ENCODE data around the gene NF1. TPM values are rescaled to one million over a fixed set of nuclear protein-coding genes. Genes with fewer than 3 reads are reported as not detected.
"Not testable (repeated sequence)": the region's sequence is repeated elsewhere in the genome, so short reads cannot be mapped to it uniquely, and the experiment has no call there.

The NF1 gene
- total RNA-seq, 1 donor from 2014 or later = 38.9 TPM

DNA sequence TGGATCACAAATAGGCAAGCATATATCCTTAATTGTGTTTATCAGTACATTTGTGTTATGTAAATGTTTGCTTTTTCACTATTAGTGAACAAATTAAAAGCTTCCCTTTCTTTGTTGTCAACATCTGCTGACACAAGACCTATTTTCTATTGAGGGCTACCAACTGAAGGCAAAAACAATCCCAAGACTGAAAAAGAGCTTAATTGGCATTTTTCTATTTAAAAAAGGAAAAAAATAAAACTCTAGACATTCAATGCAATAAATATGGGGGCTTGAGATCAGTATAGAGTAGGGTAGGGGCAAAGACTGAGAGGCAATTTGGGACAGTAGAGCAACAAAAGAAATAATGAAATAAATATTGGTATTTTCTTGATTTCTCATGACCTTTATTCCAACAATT, 178.0 kb downstream of the NF1 start:
- intact Hi-C loops (cut with DNase I) = no loop called here
- ATAC-seq (ENCODE audit: poor library complexity) (no peak), DNase-seq (no peak)

GRCh38 chr17:31273516-31273915, 178.7 kb downstream of the NF1 start:
- ATAC-seq (ENCODE audit: poor library complexity) (no peak), DNase-seq (no peak)
- intact Hi-C loops (cut with DNase I) = no loop called here

GRCh38 chr17:31274252-31274651, 179.5 kb downstream of the NF1 start:
- intact Hi-C loops (cut with DNase I) = no loop called here
- ATAC-seq (ENCODE audit: poor library complexity) (peak; percentile 86), DNase-seq (no peak)

- intact Hi-C loops (cut with DNase I) = no loop called here
- no peak for ATAC-seq (ENCODE audit: poor library complexity)
- DNase-seq = no peak
These were observed 180.3 kb downstream of the NF1 start for GRCh38 chr17:31275116-31275515.

GRCh38 chr17:31279401-31279800, 184.6 kb downstream of the NF1 start:
- intact Hi-C loops (cut with DNase I) = no loop called here
- ATAC-seq (ENCODE audit: poor library complexity) = no peak
- no peak for DNase-seq

- intact Hi-C loops (cut with DNase I) = no loop called here
- ATAC-seq (ENCODE audit: poor library complexity) = no peak
- no peak for DNase-seq
These were observed 186.3 kb downstream of the NF1 start for GRCh38 chr17:31281061-31281460.

DNA sequence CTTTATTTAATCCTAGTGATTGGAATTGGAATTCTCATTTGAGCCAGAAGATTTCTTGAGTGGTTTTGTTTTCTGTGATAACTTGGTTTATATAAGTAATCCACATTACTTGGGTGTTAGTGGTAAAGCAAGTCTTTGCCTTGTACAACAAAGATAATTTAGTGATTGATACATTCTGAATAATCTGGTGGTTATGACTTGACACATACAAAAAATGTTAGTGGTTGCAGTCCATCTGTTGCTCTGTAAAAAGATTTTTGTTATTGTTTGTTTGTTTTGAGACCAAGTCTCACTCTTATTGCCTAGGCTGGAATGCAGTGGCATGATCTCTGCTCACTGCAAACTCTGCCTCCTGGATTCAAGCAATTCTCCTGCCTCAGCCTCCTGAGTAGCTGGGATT, 189.1 kb downstream of the NF1 start:
- ATAC-seq (ENCODE audit: poor library complexity) (no peak), DNase-seq (no peak)
- intact Hi-C loops (cut with DNase I) = no loop called here

DNA sequence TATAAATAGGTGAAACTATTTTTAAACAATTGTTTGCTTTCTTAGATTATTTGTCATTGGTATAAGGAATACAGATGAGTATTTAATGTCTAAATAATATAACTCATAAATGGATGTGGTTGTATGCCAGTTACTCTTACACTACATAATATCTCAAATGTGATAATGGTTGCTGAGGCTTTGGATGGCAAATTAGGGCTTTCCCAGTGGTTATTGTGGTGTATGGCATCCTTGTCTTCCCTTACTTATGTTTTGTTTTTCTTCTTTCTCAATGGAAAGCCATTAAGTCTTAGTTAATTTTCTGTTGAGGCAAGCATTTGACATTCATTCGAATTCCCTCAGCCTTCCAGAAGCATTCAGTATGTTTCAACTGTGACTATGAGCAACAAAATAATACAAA, 191.8 kb downstream of the NF1 start:
- intact Hi-C loops (cut with DNase I) = no loop called here
- ATAC-seq (ENCODE audit: poor library complexity) (no peak), DNase-seq (no peak)

DNA sequence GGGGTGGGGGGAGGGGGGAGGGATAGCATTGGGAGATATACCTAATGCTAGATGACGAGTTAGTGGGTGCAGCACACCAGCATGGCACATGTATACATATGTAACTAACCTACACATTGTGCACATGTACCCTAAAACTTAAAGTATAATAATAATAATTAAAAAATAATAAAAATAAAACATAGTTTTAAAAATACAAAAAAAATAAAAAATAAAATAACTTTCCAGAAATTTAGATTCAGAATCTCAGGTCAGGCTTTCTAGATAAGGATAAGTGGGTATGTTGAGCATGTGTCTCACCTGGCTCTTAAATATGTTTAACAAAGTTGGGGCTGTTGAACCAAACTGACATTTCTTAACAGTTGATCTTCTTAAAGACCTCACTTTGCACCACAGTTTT, 193.2 kb downstream of the NF1 start:
- DNase-seq; ATAC-seq (ENCODE audit: poor library complexity); intact Hi-C loops (cut with DNase I): not testable (repeated sequence)

DNA sequence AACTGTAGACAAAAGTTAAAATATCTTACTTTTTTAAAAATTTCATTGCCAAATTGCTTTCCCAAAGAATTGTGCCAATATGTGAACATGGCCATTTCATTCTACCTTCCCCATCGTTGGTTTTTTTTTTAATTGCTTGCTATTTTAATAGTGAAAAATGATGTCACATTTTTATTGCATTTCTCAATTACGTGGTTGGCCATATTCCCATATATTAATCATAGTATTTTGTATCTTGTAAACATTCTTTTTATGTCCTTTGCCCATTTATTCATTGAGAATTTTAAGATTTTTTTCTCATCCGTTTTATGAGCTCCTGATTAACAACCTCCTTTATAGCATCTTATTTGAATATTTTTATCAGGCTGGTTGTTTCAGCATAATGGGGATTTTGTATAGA, 195.0 kb downstream of the NF1 start:
- intact Hi-C loops (cut with DNase I) = no loop called here
- ATAC-seq (ENCODE audit: poor library complexity) (no peak), DNase-seq (no peak)

GRCh38 chr17:31291820-31292219, 197.0 kb downstream of the NF1 start:
- intact Hi-C loops (cut with DNase I) = no loop called here
- ATAC-seq (ENCODE audit: poor library complexity) (no peak), DNase-seq (no peak)

- ATAC-seq (ENCODE audit: poor library complexity) (no peak), DNase-seq (no peak)
- intact Hi-C loops (cut with DNase I) = no loop called here
These were observed 198.8 kb downstream of the NF1 start for GRCh38 chr17:31293581-31293980.

- DNase-seq = no peak
- no peak for ATAC-seq (ENCODE audit: poor library complexity)
- intact Hi-C loops (cut with DNase I) = no loop called here
These were observed 199.5 kb downstream of the NF1 start for GRCh38 chr17:31294231-31294630.

GRCh38 chr17:31294820-31295488, 200.2 kb downstream of the NF1 start:
- no peak for DNase-seq
- no peak for ATAC-seq (ENCODE audit: poor library complexity)
- intact Hi-C loops (cut with DNase I) = no loop called here

GRCh38 chr17:31295489-31295871, 200.7 kb downstream of the NF1 start:
- DNase-seq (no peak), ATAC-seq (ENCODE audit: poor library complexity) (no peak)
- intact Hi-C loops (cut with DNase I) = no loop called here

GRCh38 chr17:31296142-31296541, 201.4 kb downstream of the NF1 start:
- intact Hi-C loops (cut with DNase I) = no loop called here
- ATAC-seq (ENCODE audit: poor library complexity) (no peak), DNase-seq (no peak)

DNA sequence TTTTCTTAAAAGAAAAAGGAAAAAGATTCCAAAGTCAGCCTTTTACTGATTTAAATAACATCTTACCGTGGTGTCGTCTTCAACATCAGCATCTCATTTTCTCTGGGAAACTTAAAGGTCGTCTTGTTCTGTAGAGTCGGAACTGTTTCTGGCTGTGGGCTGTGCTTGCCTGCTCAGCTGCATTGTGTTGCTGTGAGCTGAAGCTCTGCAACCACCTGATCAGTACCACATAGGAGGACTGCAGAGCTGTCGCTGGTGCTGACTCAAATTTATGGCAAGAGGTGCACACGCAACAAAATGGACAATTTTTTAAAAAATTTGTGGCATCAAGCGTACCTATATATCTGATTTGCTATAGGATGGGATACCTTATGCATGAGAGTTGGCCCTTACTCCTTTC, 202.3 kb downstream of the NF1 start, which contains the start of gene OMG:
TSS of gene OMG (minus strand) at position 150 of the 400 bp plus-strand sequence. CDS start 908 bp downstream, outside the sequence.
- ATAC-seq (ENCODE audit: poor library complexity) (no peak), DNase-seq (no peak)
- intact Hi-C loops (cut with DNase I) = no loop called here

DNA sequence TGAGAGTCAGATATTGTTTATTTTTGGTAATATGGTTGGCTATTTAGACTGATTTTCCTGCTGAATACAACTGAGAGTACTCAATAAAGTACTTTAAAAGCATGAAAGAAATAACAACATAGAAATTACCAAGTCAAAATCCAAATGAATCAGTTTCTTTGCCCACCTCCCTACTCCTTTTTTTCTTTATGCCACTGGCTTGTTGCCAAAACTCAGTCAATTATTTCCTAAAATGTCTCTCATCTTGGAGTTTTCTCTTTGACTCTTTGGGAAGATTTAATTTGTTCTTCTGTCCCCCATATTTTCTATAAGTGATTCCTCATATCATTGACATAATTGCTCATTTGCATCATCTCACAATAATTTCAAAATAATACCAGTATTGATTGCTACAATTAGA, 204.8 kb downstream of the NF1 start:
- DNase-seq (no peak), ATAC-seq (ENCODE audit: poor library complexity) (no peak)
- intact Hi-C loops (cut with DNase I) = no loop called here

DNA sequence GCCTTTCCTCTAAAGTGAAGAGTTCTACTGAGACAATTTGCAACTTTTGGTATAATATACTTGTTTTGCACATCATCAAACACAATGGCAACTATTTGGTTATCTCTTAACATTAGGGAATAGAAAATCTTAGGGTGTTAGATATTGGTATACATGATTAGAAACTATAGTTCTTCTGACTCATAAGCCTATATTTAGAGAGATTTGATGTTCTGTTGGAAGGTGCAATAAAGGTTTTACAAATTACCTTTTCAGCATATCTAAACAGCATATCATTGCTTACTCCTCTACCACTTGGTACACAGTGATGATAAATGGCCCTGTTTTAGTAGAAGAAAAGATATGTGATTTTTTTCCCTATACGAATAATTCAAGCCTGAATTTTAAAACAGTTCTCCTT, 212.9 kb downstream of the NF1 start:
- no peak for ATAC-seq (ENCODE audit: poor library complexity)
- DNase-seq = no peak
- intact Hi-C loops (cut with DNase I) = no loop called here

GRCh38 chr17:31308372-31309334, 213.9 kb downstream of the NF1 start:
- DNase-seq (no peak), ATAC-seq (ENCODE audit: poor library complexity) (peak; percentile 38)
- intact Hi-C loops (cut with DNase I) = no loop called here
